DOHH2 (cell line): ENCODE data around the gene MRPL55.

Experiments used
- CTCF ChIP-seq: fragments of 200-600 bp; sonication (generic); IDR thresholded peaks from one replicate; pipeline ENCODE4 v1.5.1; 2014; ENCODE audit warnings: antibody characterized with exemption, mild to moderate bottlenecking, low read depth, low read length; ENCODE audit not compliant: poor library complexity, severe bottlenecking
- EZH2phosphoT487 ChIP-seq: fragments of 200-600 bp; sonication (generic); IDR thresholded peaks from 2 replicates; pipeline ENCODE4 v1.6.1; 2017; ENCODE audit warnings: borderline replicate concordance, mild to moderate bottlenecking, antibody characterized with exemption, low read length, moderate library complexity, mixed read lengths

GRCh38 chr1:228112167-228112566 is 3.1 kb upstream of the MRPL55 start:
- TF ChIP-seq CTCF (no peak), EZH2phosphoT487 (no peak)
